Neural cell (in vitro differentiated cells): ENCODE measurements around the gene DPP7. TPM values are rescaled to one million over a fixed set of nuclear protein-coding genes. Genes with fewer than 3 reads are reported as not detected.

Experiments used
- H2AFZ ChIP-seq: fragments of 200-600, 300-800 bp; sonication (generic), shearing (Covaris generic); 2 replicates; pipeline ENCODE4 v1.6.0; 2014; ENCODE audit warnings: low read depth, mild to moderate bottlenecking, antibody characterized with exemption, low read length, moderate library complexity
- H3F3A ChIP-seq: fragments of 200-600 bp; shearing (Covaris generic); 2 replicates; pipeline ENCODE4 v1.6.1; 2016; ENCODE audit warnings: mild to moderate bottlenecking, moderate library complexity, mixed read lengths, antibody characterized with exemption, low read length; ENCODE audit not compliant: insufficient read depth, poor library complexity, severe bottlenecking
- H3K27ac ChIP-seq: fragments of 200-600, 300-800 bp; sonication (generic), shearing (Covaris generic); 2 replicates; pipeline ENCODE4 v1.5.1; 2014; ENCODE audit warnings: mild to moderate bottlenecking, low read length, moderate library complexity
- H3K27me3 ChIP-seq: fragments of 300-800, 200-600 bp; sonication (generic), shearing (Covaris generic); 2 replicates; pipeline ENCODE4 v1.6.0; 2014; ENCODE audit warnings: mild to moderate bottlenecking, low read depth, low read length, moderate library complexity; ENCODE audit not compliant: insufficient read depth
- H3K36me3 ChIP-seq: fragments of 300-800, 200-600 bp; sonication (generic), shearing (Covaris generic); 2 replicates; pipeline ENCODE4 v1.5.1; 2014; ENCODE audit warnings: mild to moderate bottlenecking, antibody characterized with exemption, low read length, moderate library complexity; ENCODE audit not compliant: insufficient read depth
- H3K4me2 ChIP-seq: fragments of 300-800, 200-600 bp; sonication (generic), shearing (Covaris generic); 2 replicates; pipeline ENCODE4 v1.6.0; 2014; ENCODE audit warnings: mild to moderate bottlenecking, low read length
- H3K4me3 ChIP-seq: fragments of 300-800, 200-600 bp; sonication (generic), shearing (Covaris generic); 2 replicates; pipeline ENCODE4 v1.5.1; 2014; ENCODE audit warnings: mild to moderate bottlenecking, low read length, moderate library complexity
- H3K79me2 ChIP-seq: fragments of 200-600 bp; shearing (Covaris generic); replicated peaks from 2 replicates; pipeline ENCODE4 v1.6.0; 2014; ENCODE audit warnings: mild to moderate bottlenecking, low read length, moderate library complexity; ENCODE audit not compliant: insufficient read depth
- H3K9ac ChIP-seq: fragments of 300-800, 200-600 bp; sonication (generic), shearing (Covaris generic); 2 replicates; pipeline ENCODE4 v1.6.1; 2016; ENCODE audit warnings: mild to moderate bottlenecking, low read length, mixed read lengths
- H3K9me2 ChIP-seq: fragments of 200-600 bp; shearing (Covaris generic); 2 replicates; pipeline ENCODE4 v1.6.1; 2016; ENCODE audit warnings: mild to moderate bottlenecking, low read length, mixed read lengths; ENCODE audit not compliant: insufficient read depth
- H3K9me3 ChIP-seq: fragments of 200-600, 300-800 bp; sonication (generic), shearing (Covaris generic); 2 replicates; pipeline ENCODE4 v1.6.1; 2016; ENCODE audit warnings: mild to moderate bottlenecking, mixed run types, low read length, moderate library complexity, mixed read lengths
- H4K20me1 ChIP-seq: fragments of 200-600 bp; shearing (Covaris generic); 2 replicates; pipeline ENCODE4 v1.6.1; 2016; ENCODE audit warnings: mild to moderate bottlenecking, mixed run types; ENCODE audit not compliant: insufficient read depth
- CTCF ChIP-seq: fragments of 450-650 bp; IDR thresholded peaks from 2 replicates; pipeline ENCODE4 v1.5.1; 2014; ENCODE audit warnings: antibody characterized with exemption, mild to moderate bottlenecking, moderate library complexity; ENCODE audit not compliant: poor library complexity, severe bottlenecking
- EP300 ChIP-seq: fragments of 450-650 bp; conservative IDR thresholded peaks from 2 replicates; pipeline ENCODE4 v1.6.1; 2014; ENCODE audit warnings: antibody characterized with exemption, mild to moderate bottlenecking, moderate library complexity; ENCODE audit not compliant: poor library complexity, severe bottlenecking
- EZH2 ChIP-seq: fragments of 200-600, 300-800 bp; shearing (Covaris generic), sonication (generic); IDR thresholded peaks from 2 replicates; pipeline ENCODE4 v1.6.1; 2014; ENCODE audit warnings: antibody characterized with exemption, low read length, borderline replicate concordance, mild to moderate bottlenecking; ENCODE audit not compliant: insufficient read depth, poor library complexity, severe bottlenecking
- MXI1 ChIP-seq: fragments of 450-650 bp; conservative IDR thresholded peaks from 2 replicates; pipeline ENCODE4 v1.6.1; 2014; ENCODE audit warnings: antibody characterized with exemption, mild to moderate bottlenecking; ENCODE audit not compliant: poor library complexity, severe bottlenecking
- POLR2AphosphoS5 ChIP-seq: IDR thresholded peaks from 2 replicates; pipeline ENCODE4 v1.6.1; 2012
- RAD21 ChIP-seq: fragments of 450-650 bp; conservative IDR thresholded peaks from 2 replicates; pipeline ENCODE4 v1.6.1; 2014; ENCODE audit warnings: antibody characterized with exemption, mild to moderate bottlenecking, moderate library complexity
- REST ChIP-seq: IDR thresholded peaks from 2 replicates; pipeline ENCODE4 v1.6.1; 2012; ENCODE audit warnings: borderline replicate concordance
- SMC3 ChIP-seq: fragments of 450-650 bp; conservative IDR thresholded peaks from 2 replicates; pipeline ENCODE4 v1.6.1; 2014; ENCODE audit warnings: antibody characterized with exemption, mild to moderate bottlenecking, moderate library complexity; ENCODE audit not compliant: poor library complexity
- TAF1 ChIP-seq: IDR thresholded peaks from 2 replicates; pipeline ENCODE4 v1.6.1; 2012; ENCODE audit warnings: low read depth
- polyA plus RNA-seq: library from polyadenylated mRNA; depleted of rRNA; stranded (reverse); fragments of >200 nt; gene quantifications from 2 replicates; pipeline ENCODE4 v1.2.3, GENCODE V29; 2014

Gene DPP7
- polyA plus RNA-seq, 1 donor from 2014 or later, result 23.3 TPM

GRCh38 chr9:137160054-137160425 is 45.5 kb upstream of the DPP7 start:
- Histone ChIP-seq H3K79me2 (no peaks in the 10 kb centered on the region), H3F3A (no peaks in the 10 kb centered on the region), H4K20me1 (no peaks in the 10 kb centered on the region), H3K9ac (no peak overlapping the region), H3K4me2 (no peak overlapping the region), H3K4me3 (no peak overlapping the region), H3K9me2 (no peaks in the 10 kb centered on the region), H3K9me3 (no peaks in the 10 kb centered on the region), H3K27ac (no peak overlapping the region), H3K27me3 (peaks cover 96% of the 10 kb centered on the region), H3K36me3 (no peaks in the 10 kb centered on the region), H2AFZ (no peak overlapping the region)
- no peak for TF ChIP-seq REST
- no peak for TF ChIP-seq EZH2
- no peak for TF ChIP-seq RAD21
- no peak for TF ChIP-seq MXI1
- TF ChIP-seq CTCF, result no peak
- no peak for TF ChIP-seq SMC3
- no peak for TF ChIP-seq TAF1
- no peak for TF ChIP-seq EP300
- TF ChIP-seq POLR2AphosphoS5, result no peak

- no peaks in the 10 kb centered on the region for H3K79me2 ChIP-seq
- H3K27ac ChIP-seq, result no peak overlapping the region
- no peak overlapping the region for H3K4me3 ChIP-seq
- H3K9ac ChIP-seq, result no peak overlapping the region
- no peaks in the 10 kb centered on the region for H3K9me2 ChIP-seq
- peaks cover 91% of the 10 kb centered on the region for H3K27me3 ChIP-seq
- H2AFZ ChIP-seq, result no peak overlapping the region
- no peaks in the 10 kb centered on the region for H3K36me3 ChIP-seq
- H3K9me3 ChIP-seq, result no peaks in the 10 kb centered on the region
- no peaks in the 10 kb centered on the region for H3F3A ChIP-seq
- no peaks in the 10 kb centered on the region for H4K20me1 ChIP-seq
- TF ChIP-seq CTCF (no peak), EP300 (no peak), RAD21 (no peak), TAF1 (no peak), SMC3 (no peak), EZH2 (no peak), MXI1 (no peak), POLR2AphosphoS5 (no peak), REST (no peak)
- no peak overlapping the region for H3K4me2 ChIP-seq
These were observed 44.8 kb upstream of the DPP7 start for GRCh38 chr9:137159105-137160053.
